Stimulated activated CD4-positive, alpha-beta T cell treated with anti-CD3 and anti-CD28 coated beads, Interleukin-4, amount 100 ng/mL, for 24 hours (primary cell): ENCODE data around the gene GCA.
A peak's percentile ranks its signal among the peaks of the same experiment; 100 is the strongest.

Experiments used
- DNase-seq: peaks from one replicate; pipeline ENCODE4 v3.0.0-alpha.2; 2020

Gene GCA

DNA sequence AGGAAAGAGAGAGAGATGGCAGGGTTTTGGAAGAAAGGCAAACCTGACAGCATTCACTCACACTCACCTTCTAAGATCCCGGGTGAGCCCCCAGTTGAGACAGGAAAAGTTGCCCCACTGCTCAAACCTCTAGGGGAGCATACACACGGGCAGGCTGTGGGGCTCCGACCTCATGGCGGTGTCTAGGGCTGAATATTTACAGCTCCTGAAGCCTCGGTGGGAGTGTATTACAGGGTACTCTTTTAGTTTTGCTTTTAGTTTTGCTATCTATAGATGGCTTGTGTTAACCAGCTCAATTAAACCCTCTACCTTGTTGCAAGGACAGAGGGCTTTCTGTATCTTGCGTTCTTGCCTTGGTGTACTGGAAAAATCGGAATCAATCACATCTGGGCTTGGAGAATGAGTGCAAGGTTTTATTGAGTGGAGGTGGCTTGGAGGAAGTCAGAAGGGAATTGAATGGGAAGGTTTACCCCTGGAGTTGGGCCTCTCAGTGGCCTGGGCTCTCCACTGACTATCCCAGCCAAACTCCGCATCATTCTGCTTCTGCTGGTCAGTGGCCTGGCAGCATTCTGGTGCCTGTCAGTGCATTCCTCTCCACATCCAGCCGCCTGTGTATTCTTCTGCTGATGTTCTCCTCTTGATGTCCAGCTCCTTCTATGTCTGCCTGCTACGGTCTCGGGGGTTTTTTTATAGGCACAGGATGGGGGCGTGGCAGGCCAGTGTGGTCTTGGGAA lies 15.3 kb upstream of the GCA start:
- DNase-seq = no peak

DNA sequence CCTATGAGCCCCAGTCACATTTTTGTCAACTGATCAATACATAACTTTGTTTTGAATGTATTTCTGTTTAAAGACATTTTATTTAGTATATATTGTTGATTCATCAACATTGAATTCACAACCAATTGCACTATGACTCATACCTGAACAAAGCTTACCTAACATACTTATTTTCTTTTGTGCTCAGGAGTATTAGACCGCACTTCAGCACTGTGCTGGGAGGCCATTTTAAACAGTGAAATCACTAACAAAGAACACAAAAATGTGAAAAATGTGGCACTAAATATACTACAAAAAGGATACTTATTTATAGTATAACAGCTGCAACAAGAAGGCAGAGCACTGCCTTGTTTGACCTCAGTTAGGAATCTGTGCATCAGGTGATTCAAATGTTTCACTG lies 13.1 kb upstream of the GCA start:
- DNase-seq = no peak

DNA sequence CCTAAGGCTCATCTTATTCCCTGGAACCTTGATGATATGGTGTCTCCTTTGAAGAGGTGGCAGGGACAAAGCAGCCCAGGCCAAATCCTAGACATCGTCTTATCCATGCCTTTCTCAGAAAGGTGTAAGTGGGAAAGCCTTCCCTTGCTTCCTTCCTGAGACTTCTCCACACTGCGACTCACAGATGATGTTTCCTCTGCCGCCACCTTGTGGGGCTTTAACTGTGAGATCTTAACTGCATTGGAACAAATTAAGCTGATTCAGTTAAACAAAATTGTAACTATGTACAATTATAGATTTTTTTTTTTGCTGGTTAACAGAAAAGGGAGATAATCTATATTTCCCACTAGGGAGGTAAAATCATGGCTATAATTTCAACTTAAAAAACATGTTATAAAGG lies 10.0 kb upstream of the GCA start:
- peak; percentile 12 for DNase-seq

DNA sequence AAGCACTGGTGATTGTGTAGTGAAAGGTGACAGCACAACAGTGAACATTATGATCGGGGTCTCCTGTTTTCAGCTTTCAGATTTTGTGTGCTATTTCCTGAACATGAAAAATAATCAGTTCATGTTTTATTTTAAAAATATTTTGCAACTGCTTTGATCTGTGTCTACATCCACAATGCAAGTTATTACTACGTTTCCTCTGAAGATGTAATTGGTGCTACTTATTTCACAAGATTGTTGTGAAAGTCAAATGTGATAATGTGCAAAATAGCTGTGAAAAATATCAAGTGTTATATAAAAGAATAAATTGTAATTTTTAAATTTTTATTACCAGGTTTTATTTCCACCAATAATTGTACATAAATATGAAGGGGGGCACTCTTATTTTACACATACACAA lies 6.1 kb upstream of the GCA start:
- no peak for DNase-seq

DNA sequence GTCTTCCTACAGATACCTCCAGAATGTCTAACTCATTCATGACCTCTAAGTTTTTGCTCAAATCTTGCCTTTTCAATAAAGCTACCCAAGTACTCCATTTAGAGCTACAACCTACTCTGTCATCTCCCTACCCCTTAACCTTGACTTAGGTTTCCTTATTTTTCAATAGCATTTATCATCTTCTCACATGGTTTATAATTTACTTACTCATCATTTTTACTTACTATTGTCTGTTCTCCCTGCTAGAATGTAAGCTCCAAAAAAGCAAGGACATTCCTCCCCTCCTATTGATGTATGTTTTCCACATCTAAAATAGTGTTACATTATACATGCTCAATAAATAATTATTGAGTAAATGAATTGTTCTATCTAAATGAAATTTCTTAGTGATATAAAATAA lies 3.1 kb upstream of the GCA start:
- DNase-seq = no peak

DNA sequence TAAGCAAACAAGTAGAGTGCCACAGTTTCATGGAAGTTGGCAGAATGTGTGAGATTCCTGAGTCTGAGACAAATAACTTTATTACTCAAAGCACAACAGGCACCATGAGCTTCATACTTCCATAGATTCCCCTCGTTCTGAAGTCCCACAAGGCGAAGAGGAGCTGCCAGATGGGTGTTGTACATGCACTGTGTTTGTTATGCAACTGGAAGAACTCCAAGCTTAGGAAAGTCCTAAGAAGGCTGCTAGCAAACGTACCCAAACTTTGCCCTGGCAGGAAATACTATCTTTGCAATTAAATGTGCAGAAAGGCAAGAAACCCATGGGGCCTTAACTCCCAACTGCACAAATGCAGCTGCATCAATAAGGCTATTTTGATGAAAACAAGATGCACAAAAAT lies 1.6 kb upstream of the GCA start:
- no peak for DNase-seq

DNA sequence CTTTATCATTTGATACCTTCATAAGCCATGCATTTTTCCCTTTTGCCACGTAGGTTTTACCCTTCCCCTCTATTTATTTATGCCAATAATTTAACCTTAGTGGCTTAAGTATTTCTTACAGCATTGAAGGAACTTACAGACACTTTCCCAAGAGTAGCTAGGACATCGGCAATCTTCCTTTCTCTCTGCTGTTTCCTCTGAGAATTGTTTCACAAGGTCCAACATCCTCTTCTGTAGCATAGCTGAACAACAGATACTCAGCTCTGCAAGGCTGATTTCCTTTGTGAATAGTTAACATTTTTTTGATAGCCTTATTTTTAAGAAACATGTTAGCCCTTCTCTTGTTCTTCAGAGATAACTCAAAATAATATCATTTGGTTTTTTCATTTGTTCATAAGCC lies 1.1 kb upstream of the GCA start:
- no peak for DNase-seq

DNA sequence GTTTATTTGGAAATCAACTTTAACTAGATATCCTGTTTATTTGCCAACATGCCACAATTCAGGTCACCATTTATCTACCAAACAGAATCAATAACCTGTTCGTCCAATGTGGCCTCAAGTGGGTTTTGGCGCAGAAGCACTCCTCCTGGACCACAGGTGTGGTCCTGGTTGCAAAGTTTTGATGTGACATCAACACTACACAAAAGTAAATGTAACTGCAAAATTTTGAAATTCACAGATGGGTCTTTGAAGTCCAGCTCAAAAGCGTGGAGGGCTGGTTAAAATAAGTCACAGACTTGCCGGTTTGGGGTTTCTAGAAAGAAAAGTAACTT lies 474 bp upstream of the GCA start:
- no peak for DNase-seq

DNA sequence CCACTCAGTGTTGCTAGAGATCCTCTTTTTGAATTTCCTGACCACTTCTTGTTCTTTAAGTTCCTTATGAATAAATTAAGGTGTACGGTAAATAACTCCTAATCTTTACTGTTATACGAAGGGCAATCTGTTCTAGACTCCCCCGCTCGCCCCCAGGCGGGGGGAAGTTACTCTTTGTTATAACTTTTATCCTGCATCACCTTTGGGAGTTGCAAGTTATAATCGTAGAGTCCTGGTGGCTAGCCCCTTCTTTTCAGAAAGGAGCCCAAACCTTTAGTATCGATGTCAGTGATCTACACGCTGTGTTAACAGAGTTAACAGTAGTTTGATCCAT lies 652 bp downstream of the GCA start:
- DNase-seq = no peak

DNA sequence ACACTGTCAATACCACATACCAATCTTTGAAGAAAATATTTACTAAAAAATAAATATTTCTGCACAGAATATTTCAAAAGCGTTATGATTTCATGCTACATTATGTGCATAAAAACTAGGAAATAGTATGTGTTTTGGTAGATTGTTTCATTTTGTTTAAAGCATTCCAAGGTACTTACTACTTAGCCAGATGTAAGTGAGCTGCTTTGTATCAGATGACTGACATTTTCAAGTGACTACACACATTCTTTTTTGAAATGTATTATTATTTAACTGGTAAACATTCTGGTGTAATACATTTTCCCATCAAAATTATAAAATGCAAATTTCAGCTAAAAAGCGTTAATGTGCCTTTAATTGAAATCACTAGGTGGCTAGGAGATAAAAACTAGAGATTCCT lies 21.5 kb downstream of the GCA start:
- no peak for DNase-seq

DNA sequence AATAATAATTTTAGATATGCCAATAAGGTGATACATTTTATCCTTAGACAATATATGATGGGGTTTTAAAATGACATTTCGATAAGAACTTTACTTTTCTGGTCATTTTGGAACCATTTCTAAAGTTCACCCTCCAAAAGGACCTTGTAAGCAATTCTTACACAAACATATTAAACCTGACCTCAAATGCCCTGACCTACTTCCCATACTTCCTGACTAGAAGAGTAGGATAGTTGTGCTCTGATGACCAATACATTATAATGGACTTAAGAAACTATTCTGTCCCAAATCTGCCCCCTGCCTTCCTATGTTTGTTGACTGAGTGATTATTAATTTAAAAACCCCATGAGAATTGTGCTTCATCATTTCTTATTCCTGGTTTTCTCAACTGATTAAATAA lies 24.6 kb downstream of the GCA start:
- DNase-seq = no peak

DNA sequence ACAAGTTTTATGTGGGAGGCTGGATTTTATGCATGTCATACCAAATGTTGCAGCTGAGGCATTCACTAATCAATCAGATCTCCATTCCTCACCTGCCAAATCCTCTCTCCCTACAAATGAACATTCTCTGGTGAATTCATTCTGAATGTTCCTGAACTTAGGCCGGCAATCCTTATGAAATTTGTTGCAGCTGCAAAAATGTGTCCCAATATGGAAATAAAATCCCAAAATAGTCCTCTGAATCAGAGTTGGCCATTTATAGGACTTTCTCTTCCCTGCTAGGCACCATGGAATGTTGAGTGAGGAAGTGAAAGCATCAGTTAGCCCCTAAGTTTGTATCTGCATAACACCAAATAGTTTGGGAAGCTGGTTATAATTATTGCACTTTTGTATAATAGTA lies 25.6 kb downstream of the GCA start:
- DNase-seq = no peak

DNA sequence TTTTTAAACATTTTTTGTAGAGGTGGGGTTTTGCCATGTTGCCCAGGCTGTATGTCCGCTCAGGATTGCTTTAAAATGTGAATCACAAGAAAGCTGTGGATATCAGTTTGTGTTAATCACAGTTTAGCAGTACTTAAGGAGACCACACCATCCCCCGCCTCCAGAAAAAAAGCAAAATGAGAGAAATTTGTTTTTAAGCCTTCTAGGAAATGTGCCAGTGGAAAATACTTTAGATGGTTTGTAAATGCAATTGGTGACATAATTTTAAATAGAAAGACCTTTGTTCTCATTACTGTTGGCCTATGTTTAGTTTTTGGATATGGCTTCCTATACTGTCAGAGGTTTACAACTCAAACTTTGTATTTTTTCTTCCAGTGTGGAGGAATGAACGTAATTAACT lies 27.0 kb downstream of the GCA start:
- DNase-seq = no peak

DNA sequence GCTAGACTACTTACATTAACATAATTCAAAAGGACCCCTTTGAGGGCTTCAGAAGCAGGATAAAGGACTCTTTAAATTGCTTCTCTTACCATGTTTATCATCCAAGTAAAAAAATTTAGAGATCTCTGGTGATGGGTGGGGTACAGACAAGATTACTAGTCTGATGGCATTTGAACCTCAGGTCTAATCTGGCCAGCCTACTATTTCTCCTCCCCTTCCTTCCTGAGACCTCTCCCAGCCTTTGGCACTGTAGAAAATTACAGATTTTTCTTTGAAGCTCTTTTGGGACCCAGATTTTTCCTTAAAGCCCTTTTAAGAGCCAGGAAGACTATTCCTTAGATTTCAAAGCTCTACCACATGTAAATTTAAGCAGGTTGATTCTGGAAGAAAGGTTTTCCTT lies 28.9 kb downstream of the GCA start:
- no peak for DNase-seq

DNA sequence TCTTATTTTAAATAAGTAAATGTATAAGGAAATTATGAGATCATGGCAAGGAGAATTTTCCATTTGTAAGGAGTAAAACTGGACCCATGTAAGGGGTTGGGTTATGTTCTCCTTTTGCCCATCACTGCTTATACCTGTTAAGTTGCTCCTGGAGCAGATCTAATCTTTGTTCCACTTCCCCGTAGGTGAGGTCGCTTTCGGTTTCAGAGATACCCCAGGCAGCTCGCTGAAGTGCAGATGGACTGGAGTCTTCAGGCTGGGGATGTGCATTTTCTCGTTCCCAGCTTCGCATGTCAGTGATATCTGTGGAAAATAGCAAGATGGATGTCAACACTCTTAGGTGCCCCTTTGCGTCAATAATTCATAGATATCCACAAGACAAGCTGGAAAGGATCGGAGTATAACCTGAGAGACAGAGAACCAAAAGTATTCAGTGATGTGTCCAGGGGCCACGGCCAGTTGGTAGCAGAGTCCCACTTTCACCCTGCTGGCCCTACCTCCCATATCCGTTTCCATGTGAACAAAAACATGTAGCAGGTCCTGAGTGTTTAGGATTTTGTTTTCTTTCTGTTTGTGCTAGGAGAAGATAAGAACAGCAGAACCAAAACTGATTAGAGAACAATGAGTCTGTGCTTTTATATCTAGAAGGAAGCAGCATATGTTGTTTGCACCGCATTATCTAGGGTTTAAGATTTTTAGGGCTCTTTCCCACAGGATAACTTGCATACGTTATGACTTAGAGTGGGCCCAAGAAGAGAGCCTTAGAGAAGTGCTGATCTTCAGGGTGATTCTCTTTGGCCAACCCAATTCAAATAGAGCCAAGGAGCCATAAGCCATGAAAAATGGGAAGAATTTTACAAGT lies 36.0 kb downstream of the GCA start:
- no peak for DNase-seq

DNA sequence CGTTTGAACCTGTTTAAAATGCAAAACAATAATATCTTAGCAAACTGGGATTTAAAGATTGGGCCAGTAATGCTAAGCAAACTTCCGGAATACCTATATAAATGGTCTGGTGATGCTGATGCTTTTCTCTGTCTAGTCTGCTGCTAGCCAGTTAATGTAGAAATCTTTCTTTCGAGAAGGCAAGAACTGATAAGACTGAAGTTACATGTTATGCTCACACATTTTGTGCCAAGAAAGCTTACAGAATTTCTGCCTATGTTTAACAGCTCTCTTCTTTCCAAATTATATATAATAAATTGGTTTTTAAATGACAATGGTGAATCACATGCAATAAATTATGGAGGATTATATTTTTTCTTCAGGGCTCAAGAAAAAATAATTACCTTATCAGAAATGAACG lies 37.9 kb downstream of the GCA start:
- DNase-seq = no peak

DNA sequence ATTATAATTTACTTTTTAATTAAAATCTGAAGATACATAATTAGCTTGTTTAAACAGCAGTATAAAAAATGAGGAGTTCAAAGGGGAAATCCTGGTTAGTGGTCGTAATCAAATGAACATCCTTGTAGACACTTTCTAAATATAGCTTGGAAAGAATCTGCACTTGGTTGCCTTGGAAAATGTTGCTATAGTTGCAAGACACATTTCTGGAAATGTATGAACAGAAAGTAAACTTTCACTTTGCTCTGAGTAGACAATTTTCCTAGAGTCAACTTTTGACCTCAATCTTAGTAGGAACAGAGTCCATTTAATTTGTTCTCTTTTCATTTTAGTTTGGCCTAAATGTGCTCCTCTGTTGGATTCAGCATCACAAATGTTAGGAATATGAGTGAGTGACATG lies 38.3 kb downstream of the GCA start:
- DNase-seq = no peak

DNA sequence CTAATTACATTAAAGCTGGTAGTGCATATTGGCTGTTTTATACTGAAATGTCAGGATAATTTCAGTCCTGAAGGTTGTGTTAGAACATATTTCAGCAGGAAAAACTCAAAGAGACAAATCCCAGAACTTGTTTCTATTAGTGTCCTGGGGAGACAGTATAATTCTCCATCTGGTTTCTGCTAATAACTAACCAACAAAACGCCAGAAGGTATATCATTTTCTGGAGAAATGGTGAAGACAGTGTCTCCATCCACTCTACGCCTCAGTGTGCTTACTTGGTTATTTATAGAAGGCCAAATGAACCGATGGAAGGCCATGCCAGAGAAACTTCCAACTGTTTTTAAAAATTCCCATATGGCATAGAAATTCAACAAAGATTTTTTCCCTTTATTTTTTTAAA lies 41.6 kb downstream of the GCA start:
- no peak for DNase-seq

DNA sequence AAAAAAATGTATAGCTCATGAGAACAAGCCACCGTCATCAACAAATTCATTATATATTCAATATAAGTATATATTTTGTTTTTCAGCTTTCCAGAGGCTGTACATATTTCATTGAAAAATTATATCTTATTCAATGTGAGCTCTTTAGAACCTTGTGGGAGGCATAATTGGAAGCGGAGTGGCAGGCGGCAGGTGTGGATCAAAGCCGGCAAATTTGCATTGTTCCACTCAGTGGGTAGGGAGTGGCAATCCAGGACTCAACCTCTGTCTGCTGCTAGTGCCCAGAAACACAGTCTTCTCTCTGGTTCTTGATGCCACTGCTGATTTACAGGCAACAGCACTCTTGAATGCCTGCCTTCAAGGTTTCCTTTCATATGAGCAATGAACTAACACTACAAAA lies 46.9 kb downstream of the GCA start:
- DNase-seq = no peak

DNA sequence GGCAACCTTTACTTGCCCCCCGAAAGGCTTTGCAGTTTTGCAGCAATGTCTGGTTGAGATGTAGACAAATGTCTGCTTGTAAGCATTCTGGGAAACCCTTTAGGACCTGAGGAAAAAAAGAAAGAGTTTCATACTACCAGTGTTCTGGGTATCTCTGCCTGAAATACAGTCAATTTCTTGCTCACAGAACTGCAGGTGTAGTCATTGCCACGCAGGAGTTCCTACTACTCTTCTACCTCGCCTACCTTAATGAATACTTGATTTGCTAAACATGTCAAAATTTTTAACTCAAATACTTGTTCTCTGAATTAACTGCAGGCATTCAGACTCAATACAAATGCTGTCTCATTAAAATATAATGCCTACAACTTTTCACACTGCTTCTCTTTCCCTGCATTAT lies 56.4 kb downstream of the GCA start:
- DNase-seq = no peak

DNA sequence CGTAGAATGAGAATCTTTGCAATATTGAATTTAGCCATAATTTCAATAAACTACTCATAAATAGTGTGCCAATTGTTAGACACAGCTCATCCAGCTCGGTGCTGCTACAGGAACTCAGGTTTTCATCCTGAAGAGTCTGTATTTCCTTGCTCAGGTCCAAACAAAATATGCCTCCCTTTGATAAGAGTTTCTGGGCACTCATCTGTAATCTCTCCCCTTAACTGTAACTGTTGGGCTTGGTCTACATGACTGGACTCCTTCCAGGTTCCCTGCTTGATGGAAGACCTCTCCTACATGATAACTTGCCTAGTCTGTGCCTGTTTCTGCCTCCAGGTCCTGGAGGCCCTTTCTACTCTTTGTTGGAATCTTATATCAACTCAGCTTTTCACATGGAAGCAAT lies 57.9 kb downstream of the GCA start:
- DNase-seq = no peak

DNA sequence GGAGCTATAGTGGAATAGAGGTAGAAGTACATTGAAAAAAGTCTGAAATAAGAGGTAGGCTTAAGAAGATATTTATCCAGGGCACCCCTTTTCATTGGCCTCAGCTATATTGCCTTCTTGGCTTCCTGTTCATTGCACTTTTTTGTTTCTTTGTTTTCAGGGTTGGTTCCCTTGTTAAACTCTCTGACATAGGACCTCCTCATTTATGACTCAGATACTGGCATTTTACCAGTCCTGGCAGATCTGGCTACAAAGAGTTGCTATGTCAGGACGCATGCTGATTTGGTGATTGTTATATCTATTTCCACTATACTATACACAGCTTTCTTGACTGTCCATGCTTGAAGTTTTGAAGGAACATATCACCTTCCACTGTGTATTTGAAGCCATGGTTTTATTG lies 60.0 kb downstream of the GCA start:
- no peak for DNase-seq
